Stimulated activated CD4-positive, alpha-beta T cell treated with anti-CD3 and anti-CD28 coated beads, Interleukin-12 subunit alpha, Interleukin-12 subunit beta, amount 100 ng/mL, for 48 hours (primary cell): ENCODE measurements around the gene FNDC1.

Source experiments
- DNase-seq, 3 donors: peaks; one replicate each; pipeline ENCODE4 v3.0.0-alpha.2; 2020; ENCODE audit warnings: low read depth in 2 of 3, low spot score in 1 of 3

FNDC1 gene

DNA sequence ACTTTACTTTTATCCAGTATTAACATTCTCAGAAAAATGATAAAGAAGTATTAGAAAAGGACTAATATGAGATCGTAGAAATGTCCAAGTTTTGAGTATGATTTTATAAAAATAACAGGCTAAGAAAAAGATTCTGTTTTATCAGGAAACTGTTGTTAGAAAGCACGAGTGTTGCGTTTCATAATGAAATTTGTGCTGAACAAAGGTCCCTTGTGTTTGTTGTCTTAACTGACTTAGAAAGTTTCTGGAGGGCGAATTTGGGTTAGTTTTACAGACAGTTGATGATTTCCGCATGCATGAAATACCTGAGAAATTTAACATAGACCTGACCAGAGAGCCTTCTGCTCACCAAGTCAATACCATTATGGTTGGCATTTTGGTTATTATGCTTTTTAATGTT lies 136.0 kb downstream of the FNDC1 start:
- DNase-seq, result no peak

DNA sequence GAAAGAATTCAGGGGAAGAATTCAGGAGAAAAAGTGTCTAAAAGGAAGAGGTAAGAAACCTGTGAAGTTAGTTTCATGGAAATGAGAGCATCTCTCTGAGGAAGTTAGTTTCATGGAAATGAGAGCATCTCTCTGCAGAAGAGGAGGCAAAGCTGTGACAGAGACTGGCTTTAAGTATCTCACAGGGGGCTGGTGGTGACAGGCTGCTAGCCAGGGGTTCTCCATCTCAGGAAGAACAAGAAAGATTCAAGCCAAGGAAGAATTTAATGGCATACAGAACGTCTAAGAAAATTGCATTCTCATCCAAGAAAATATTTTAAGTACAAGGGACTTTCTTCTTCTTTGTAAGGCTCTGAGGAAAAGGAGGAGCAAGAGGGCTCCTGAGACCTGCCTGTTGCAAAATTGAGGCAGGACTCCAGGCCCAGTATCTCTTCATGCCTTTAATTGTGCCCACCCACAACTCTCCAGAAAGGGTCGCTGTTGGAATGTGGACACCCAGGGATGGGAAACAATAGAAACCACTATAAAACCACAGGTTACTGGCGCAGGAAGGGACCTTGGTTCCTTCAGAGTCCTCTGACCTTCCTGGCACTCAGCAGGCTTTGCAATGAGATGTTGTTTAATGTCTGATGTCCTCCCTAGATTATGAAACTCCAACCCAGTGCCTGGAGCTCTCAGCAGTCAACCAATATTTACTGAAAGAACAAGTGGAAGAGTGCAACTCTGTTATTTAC lies 136.8 kb downstream of the FNDC1 start:
- no peak for DNase-seq

DNA sequence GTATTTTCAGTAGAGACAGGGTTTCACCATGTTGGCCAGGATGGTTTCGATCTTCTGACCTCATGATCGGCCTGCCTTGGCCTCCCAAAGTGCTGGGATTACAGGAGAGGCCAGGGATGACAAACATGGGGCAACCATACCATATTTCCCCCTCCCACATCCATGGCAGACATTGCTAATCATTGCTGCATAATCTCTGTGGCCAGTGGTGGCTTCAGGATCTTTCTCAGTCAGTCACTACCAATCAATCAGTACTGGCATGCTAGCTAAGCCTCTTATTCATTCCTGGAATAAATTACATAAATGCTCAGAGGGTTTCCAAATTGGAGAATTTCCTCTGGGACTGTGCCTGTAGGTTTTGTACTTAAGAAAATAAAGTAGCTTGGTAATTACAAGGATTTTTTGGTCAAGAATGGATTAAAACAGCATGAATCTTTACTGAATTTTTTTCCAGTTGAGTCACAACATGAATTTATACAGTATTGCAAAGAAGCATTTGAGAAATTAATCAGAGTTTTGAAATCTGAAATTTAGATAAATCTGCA lies 138.1 kb downstream of the FNDC1 start:
- no peak for DNase-seq

DNA sequence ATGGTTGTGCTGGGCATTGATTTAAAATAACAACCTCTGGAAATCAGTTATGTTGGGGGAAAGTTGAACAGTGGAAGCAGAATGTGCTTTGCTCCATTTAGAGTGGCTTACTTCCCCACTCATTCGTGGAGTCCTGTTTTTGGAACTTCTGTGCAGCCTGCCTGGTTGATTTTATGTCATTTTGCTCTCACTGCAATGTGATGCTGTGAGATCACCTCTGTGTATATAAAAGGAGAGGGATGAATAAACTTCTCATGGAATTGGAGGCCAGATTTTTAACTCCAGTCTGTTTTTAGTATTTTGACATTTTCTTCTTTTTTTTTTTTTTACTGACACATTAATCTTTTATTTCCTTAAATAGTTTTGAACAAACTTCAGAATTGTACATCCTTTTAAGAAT lies 139.0 kb downstream of the FNDC1 start:
- no peak for DNase-seq

DNA sequence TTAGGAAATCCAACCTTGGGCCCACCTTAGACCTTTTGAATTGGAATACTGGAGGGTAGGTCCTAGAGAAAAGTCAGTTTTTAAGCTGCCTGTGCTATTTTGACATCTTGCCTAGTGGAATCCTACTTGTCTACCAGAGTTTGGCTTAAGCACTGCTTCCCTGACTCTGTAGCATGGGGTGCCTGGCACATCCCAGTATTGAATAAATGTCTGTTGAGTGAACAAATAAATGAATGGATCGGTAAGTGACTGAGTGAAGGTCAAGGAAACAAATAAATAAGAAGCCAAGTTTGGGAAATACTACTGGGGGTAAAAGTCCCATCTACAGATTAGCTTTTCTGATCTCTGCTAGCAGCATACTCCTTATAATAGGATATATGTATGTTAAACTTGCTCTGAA lies 140.5 kb downstream of the FNDC1 start:
- DNase-seq, result no peak

DNA sequence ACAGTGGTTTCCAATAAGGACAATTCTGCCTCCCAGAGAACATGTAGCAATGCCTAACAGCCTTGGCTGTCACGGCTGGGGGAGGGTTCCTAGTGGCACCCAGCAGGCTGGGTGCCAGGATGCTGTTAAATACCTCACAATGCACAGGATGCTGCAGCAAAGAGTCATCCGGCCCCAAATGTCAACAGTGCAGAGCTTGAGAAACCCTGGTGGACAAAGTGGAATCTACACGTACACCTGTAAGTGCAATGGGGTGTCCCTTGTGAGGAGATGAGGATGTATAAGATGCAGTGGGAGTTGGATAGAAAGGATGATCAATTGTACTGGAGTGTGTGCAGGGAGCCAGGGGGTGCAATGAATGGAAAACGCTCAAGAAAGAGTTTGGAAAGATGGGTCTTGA lies 142.4 kb downstream of the FNDC1 start:
- DNase-seq, result no peak

DNA sequence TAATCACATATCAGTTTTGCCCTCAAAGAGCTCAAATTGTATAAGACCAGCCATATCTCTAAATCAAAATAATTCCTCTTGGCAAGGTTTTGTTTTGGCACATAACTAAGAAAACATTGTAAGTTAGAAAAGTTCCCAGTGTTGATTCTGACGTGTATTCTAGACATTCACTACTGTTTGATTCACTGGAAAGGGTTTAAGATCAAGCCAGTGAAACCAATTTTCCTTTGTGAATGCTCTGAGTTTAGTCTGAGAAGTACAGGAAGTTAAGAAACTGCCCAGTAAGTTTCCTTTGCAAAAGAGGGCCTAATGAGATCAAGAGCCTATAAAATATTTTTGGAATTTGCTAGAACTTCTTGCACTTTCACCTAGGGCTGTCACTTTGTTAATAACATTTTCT lies 143.0 kb downstream of the FNDC1 start:
- no peak for DNase-seq

DNA sequence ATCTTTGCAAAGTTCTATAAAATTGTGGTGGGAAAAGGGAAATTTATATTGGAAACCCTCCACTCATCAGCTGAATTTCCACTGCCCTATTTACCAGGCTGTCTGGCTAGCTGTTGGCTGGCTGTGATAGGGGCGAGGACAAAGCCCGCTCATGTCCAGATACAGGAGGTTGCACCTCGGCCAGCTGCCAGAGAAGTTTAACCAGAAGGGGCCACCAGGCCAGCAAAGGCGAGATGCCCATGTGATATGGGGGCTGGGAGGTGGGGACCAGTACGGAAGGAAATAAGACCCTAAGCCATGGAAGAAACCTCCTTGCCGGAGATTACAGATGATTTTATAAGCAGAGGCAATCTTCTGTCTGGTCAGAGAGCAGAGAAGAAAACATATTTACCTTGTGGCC lies 143.8 kb downstream of the FNDC1 start:
- DNase-seq, result no peak

DNA sequence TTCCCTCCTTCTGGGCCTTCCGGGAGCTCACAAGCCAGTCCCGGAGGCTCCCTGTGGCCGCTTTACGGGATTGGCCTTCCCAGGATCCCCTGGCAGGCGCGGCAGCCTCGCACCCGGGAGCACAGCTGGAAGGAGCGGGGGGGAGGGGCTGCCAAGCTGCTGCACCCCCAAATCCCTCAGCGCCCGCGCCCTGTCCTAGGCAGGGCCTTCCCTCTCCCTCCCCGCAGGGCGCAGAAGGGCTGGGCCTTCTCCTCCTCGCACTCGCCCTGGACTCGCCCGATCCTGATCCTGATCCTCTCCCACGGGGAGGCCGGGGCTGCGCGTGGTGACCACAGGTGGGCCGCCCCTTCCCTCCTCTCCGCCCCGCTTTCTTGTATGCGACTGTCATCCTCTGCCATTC lies 146.4 kb downstream of the FNDC1 start:
- DNase-seq, result no peak

DNA sequence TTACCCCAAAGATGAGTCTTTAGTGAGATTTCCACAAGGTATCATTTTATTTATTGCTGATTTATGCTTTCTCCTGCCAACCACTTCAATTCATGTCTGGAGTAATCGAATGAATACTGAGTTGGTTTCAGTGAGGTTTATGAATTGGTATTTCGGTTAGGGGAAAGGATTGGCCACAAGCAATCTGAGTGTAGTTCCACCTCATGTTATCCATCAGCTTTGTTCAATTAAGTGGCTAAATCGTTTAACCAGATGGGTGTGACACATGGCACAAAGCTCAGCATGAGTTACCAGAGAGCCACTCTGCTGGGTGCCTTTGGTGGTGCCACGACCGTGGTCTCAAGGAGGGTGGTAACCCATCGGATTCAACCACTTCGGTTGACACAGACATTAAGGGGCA lies 148.2 kb downstream of the FNDC1 start:
- no peak for DNase-seq

DNA sequence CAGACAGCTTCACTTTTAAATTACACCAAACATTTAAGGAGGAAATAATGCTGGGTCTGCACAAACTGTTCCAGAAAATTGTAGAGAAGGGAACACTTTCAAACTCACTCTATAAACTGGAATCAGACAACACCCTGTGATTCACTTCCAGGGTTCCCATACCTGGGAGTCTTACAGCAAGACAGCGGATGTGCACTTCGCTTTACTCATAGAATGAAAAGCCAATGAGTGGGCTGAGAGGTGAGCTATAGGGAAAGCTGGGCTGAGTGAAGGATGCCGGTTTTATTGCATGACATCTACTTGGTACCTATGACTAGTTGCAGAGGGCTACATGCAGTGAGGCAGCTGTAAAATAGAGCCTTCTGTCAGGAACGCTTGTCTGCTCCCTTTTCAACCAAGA lies 152.1 kb downstream of the FNDC1 start:
- no peak for DNase-seq
